ENCODE data around the gene SIGLEC15.

GRCh38 chr18:45805551-45805950 lies 19.9 kb upstream of the SIGLEC15 start:
- TF ChIP-seq MAX (IDR thresholded peaks at IDR 0.05) (no peak), CTCF (IDR thresholded peaks at IDR 0.05 in 2 of 3, conservative IDR thresholded peaks at IDR 0.05 in 1 of 3; ENCODE audit: borderline replicate concordance in 1 of 3, insufficient read depth in 1 of 3, low read depth in 2 of 3, low read length in 2 of 3) (no peak), CEBPB (IDR thresholded peaks at IDR 0.05; ENCODE audit: low read depth) (no peak), SIN3A (IDR thresholded peaks at IDR 0.05; ENCODE audit: low read depth) (no peak), ATF3 (IDR thresholded peaks at IDR 0.05) (no peak), SP1 (IDR thresholded peaks at IDR 0.05; ENCODE audit: low read depth) (no peak), RAD21 (IDR thresholded peaks at IDR 0.05; ENCODE audit: low read depth) (no peak), YY1 (IDR thresholded peaks at IDR 0.05; ENCODE audit: extremely low read depth, insufficient replicate concordance, low read depth, low read length) (no peak), EZH2 (IDR thresholded peaks at IDR 0.05) (no peak)
